Fibroblast of lung (primary cell): ENCODE data around the gene CIDEB. TPM values are rescaled to one million over a fixed set of nuclear protein-coding genes. Genes with fewer than 3 reads are reported as not detected.

Experiments
- DNase-seq, 2 donors: peaks; one replicate each; pipeline versions ENCODE4 v3.0.0 to v3.0.0-alpha.2; 2010; ENCODE audit warnings: low read depth in 2 of 2
- H2AFZ ChIP-seq: 2 replicates; pipeline ENCODE4 v1.5.1; 2012; ENCODE audit warnings: low read length, control low read depth, inconsistent platforms
- H3K27ac ChIP-seq: 2 replicates; pipeline ENCODE4 v1.5.1; 2011; ENCODE audit warnings: low read length, control low read depth; ENCODE audit not compliant: insufficient read depth
- H3K27me3 ChIP-seq: 2 replicates; pipeline ENCODE4 v1.5.1; 2011; ENCODE audit warnings: mild to moderate bottlenecking, low read length; ENCODE audit not compliant: control insufficient read depth, insufficient read depth
- H3K36me3 ChIP-seq: 2 replicates; pipeline ENCODE4 v1.5.1; 2011; ENCODE audit warnings: low read length; ENCODE audit not compliant: control insufficient read depth, insufficient read depth
- H3K4me1 ChIP-seq: 2 replicates; pipeline ENCODE4 v1.5.1; 2011; ENCODE audit warnings: low read length; ENCODE audit not compliant: control insufficient read depth, insufficient read depth; ENCODE audit errors: extremely low read depth
- H3K4me2 ChIP-seq: 2 replicates; pipeline ENCODE4 v1.5.1; 2011; ENCODE audit warnings: low read length, control low read depth; ENCODE audit not compliant: insufficient read depth; ENCODE audit errors: extremely low read depth
- H3K4me3 ChIP-seq, 4 experiments: fragments of 200-600 bp in 1 of 4; sonication (generic) in 1 of 4; replicated peaks in 1 of 4; 2 replicates each; pipeline ENCODE4 v1.5.1; 2011 to 2016; ENCODE audit warnings: low read length in 4 of 4, low read depth in 3 of 4, mild to moderate bottlenecking in 3 of 4, control low read depth in 2 of 4, inconsistent platforms in 1 of 4, mixed read lengths in 1 of 4; ENCODE audit not compliant: insufficient read depth in 1 of 4; ENCODE audit errors: control extremely low read depth in 1 of 4
- H3K79me2 ChIP-seq: 2 replicates; pipeline ENCODE4 v1.5.1; 2012; ENCODE audit warnings: mild to moderate bottlenecking, low read length, inconsistent platforms; ENCODE audit not compliant: control insufficient read depth, insufficient read depth
- H3K9ac ChIP-seq: 2 replicates; pipeline ENCODE4 v1.5.1; 2011; ENCODE audit warnings: mild to moderate bottlenecking, low read length, control low read depth; ENCODE audit not compliant: insufficient read depth
- H3K9me3 ChIP-seq: 2 replicates; pipeline ENCODE4 v1.5.1; 2012; ENCODE audit warnings: low read depth, low read length; ENCODE audit not compliant: control insufficient read depth, insufficient read depth
- H4K20me1 ChIP-seq: 2 replicates; pipeline ENCODE4 v1.5.1; 2011; ENCODE audit warnings: low read length; ENCODE audit not compliant: control insufficient read depth, insufficient read depth; ENCODE audit errors: extremely low read depth
- EZH2 ChIP-seq: IDR thresholded peaks from 2 replicates; pipeline ENCODE4 v1.5.1; 2012; ENCODE audit warnings: low read length, control low read depth, mild to moderate bottlenecking; ENCODE audit errors: missing control alignments
- polyA plus RNA-seq, 2 donors: library from polyadenylated mRNA; depleted of rRNA in 1 of 2; stranded (reverse) in 1 of 2; unstranded in 1 of 2; fragments of >200 nt; gene quantifications; 2 replicates each; pipeline ENCODE4 v1.2.1, GENCODE V29; 2011 to 2012; ENCODE audit warnings: missing spikeins in 1 of 2
- total RNA-seq: library from RNA; depleted of rRNA; stranded (reverse); fragments of >200 nt; gene quantifications from 2 replicates; pipeline ENCODE4 v1.2.1, GENCODE V29; 2014
- TF ChIP-seq, protein P1 (sequence below), 2 donors: IDR thresholded peaks in 1 of 2; conservative IDR thresholded peaks in 1 of 2; 1 replicate in 1 of 2; 2 replicates in 1 of 2; pipeline ENCODE4 v1.5.1; 2011 to 2012; ENCODE audit warnings: low read length in 2 of 2, control low read depth in 1 of 2, inconsistent platforms in 1 of 2, low read depth in 1 of 2, mild to moderate bottlenecking in 1 of 2

Gene CIDEB
- total and polyA plus RNA-seq, 2 donors (not counting 1 experiment from before 2014, with no cell fraction given) = 0.33 to 0.42 TPM

- Histone ChIP-seq H3K79me2 (no peaks in the 10 kb centered on the region), H2AFZ (no peak overlapping the region), H3K9ac (no peak overlapping the region), H3K4me3 (no peak overlapping the region), H3K4me1 (no peaks in the 10 kb centered on the region), H3K4me2 (no peak overlapping the region), H3K36me3 (peaks cover 5% of the 10 kb centered on the region), H3K9me3 (no peaks in the 10 kb centered on the region), H3K27me3 (no peaks in the 10 kb centered on the region), H3K27ac (no peak overlapping the region), H4K20me1 (no peaks in the 10 kb centered on the region)
- TF ChIP-seq EZH2 = no peak
- TF ChIP-seq, protein P1, sequence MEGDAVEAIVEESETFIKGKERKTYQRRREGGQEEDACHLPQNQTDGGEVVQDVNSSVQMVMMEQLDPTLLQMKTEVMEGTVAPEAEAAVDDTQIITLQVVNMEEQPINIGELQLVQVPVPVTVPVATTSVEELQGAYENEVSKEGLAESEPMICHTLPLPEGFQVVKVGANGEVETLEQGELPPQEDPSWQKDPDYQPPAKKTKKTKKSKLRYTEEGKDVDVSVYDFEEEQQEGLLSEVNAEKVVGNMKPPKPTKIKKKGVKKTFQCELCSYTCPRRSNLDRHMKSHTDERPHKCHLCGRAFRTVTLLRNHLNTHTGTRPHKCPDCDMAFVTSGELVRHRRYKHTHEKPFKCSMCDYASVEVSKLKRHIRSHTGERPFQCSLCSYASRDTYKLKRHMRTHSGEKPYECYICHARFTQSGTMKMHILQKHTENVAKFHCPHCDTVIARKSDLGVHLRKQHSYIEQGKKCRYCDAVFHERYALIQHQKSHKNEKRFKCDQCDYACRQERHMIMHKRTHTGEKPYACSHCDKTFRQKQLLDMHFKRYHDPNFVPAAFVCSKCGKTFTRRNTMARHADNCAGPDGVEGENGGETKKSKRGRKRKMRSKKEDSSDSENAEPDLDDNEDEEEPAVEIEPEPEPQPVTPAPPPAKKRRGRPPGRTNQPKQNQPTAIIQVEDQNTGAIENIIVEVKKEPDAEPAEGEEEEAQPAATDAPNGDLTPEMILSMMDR (conservative IDR thresholded peaks at IDR 0.05 in 1 of 2, IDR thresholded peaks at IDR 0.05 in 1 of 2; ENCODE audit: low read depth in 1 of 2, low read length in 2 of 2) = no peak
- no peak for DNase-seq
Measured at GRCh38 chr14:24261969-24262327, 45.8 kb downstream of the CIDEB start.

DNA sequence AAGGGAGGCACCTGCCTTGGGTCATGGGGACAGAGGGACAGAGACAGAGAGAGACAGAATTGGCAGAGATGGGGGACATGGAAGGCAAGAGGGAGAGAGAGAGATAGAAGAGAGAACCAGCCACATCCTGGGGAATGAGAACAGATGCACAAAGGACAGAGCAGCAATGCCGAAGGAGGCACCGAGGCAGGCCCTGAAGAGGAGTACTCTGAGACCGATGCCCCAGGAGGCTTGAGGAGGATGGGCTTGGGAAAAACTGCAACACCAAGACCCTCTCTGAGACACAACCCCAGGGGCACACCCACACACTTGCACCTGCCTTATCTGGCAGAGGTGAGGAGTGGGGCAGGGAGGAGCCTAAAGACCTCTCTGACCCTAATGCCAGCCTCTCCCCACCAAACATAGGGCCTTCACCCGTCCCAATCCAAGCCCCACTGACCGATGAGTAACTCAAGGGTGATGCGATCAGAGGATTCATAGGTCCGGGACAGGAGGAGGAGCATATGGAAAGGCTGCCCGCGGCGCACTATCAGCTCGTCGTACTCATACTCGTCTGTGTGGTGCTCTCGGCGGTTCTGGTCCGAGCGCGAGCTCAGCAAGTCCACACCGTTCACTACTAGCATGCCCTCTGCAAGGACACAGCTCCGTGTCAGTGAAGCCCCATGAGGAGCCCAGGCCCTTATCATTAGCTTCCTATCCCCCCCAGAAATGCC, 46.4 kb downstream of the CIDEB start:
- H3K9ac ChIP-seq = no peak overlapping the region
- no peaks in the 10 kb centered on the region for H4K20me1 ChIP-seq
- H3K4me3 ChIP-seq = no peak overlapping the region
- no peaks in the 10 kb centered on the region for H3K27me3 ChIP-seq
- no peaks in the 10 kb centered on the region for H3K9me3 ChIP-seq
- H3K4me2 ChIP-seq = no peak overlapping the region
- DNase-seq = no peak
- H2AFZ ChIP-seq = no peak overlapping the region
- no peak for TF ChIP-seq EZH2
- TF ChIP-seq, protein P1 (conservative IDR thresholded peaks at IDR 0.05 in 1 of 2, IDR thresholded peaks at IDR 0.05 in 1 of 2; ENCODE audit: low read depth in 1 of 2, low read length in 2 of 2) = no peak
- H3K4me1 ChIP-seq = no peaks in the 10 kb centered on the region
- H3K36me3 ChIP-seq = peaks cover 3% of the 10 kb centered on the region
- H3K79me2 ChIP-seq = no peaks in the 10 kb centered on the region
- H3K27ac ChIP-seq = no peak overlapping the region

- TF ChIP-seq EZH2 = no peak
- TF ChIP-seq, protein P1 (conservative IDR thresholded peaks at IDR 0.05 in 1 of 2, IDR thresholded peaks at IDR 0.05 in 1 of 2; ENCODE audit: low read depth in 1 of 2, low read length in 2 of 2) = no peak
- H3K4me2 ChIP-seq = no peak overlapping the region
- no peak overlapping the region for H3K9ac ChIP-seq
- no peaks in the 10 kb centered on the region for H3K9me3 ChIP-seq
- H4K20me1 ChIP-seq = no peaks in the 10 kb centered on the region
- no peaks in the 10 kb centered on the region for H3K4me1 ChIP-seq
- H3K79me2 ChIP-seq = no peaks in the 10 kb centered on the region
- DNase-seq = no peak
- H3K36me3 ChIP-seq = no peaks in the 10 kb centered on the region
- no peaks in the 10 kb centered on the region for H3K27me3 ChIP-seq
- no peak overlapping the region for H3K27ac ChIP-seq
- H3K4me3 ChIP-seq = no peak overlapping the region
- H2AFZ ChIP-seq = no peak overlapping the region
Measured at GRCh38 chr14:24260780-24261157, 47.0 kb downstream of the CIDEB start.
